ENCODE data around the gene LGR5. TPM values are rescaled to one million over a fixed set of nuclear protein-coding genes. Genes with fewer than 3 reads are reported as not detected.

LGR5 gene
- total and polyA plus RNA-seq, 2 of the 13 experiments (the other 11 are each of a cell fraction or from before 2014, with no cell fraction given): 37.0 to 121 TPM

GRCh38 chr12:71499834-71500233, 60.2 kb downstream of the LGR5 start:
- ATAC-seq: no peak
- no TSS peak for BruUV-seq (replicated peaks)
- peaks cover 6 to 18% of the 10 kb centered on the region in 2 experiments for H3K36me3 ChIP-seq (replicated peaks in 1 of 2; ENCODE audit: control insufficient read depth in 1 of 2, insufficient read depth in 2 of 2, low read length in 2 of 2)
- H3K27ac ChIP-seq (ENCODE audit: extremely low read length, insufficient read depth, low read length): no peak overlapping the region
- in situ Hi-C loops (cut with HindIII; ENCODE audit: extremely low pct_ligation_motif_present, low pct_unique_long_range_greater_than_20kb): no loop called here
- H3K4me1 ChIP-seq (ENCODE audit: insufficient read depth, low read length): no peaks in the 10 kb centered on the region
- H3K9me3 ChIP-seq (ENCODE audit: low read length): peaks cover 6% of the 10 kb centered on the region
- 98% methylated on average over 4 of the region's 4 CpGs for WGBS (ENCODE audit: low lambda C conversion rate)
- no peak overlapping the region for H3K4me2 ChIP-seq (ENCODE audit: low read depth, low read length)
- ChIA-PET CTCF (ENCODE audit: low intra/inter-chr PET ratio, low total read pairs) (no interaction called here), POLR2A (no interaction called here)
- H3K79me2 ChIP-seq (ENCODE audit: insufficient read depth, low read length): peaks cover 2% of the 10 kb centered on the region
- H3K27me3 ChIP-seq (ENCODE audit: control insufficient read depth in 1 of 2, insufficient read depth in 2 of 2, low read length in 2 of 2): no peaks in the 10 kb centered on the region
- no peak overlapping the region for H2AFZ ChIP-seq (ENCODE audit: low read length)
- DNase-seq (ENCODE audit: low spot score): no peak
- no peak for FAIRE-seq
- H4K20me1 ChIP-seq (ENCODE audit: insufficient read depth, low read length): no peaks in the 10 kb centered on the region
- H3K4me3 ChIP-seq (replicated peaks in 1 of 3; ENCODE audit: insufficient read depth in 1 of 3, low read depth in 2 of 3, low read length in 3 of 3): no peak overlapping the region
- H3K9ac ChIP-seq (ENCODE audit: insufficient read depth, low read depth, low read length): no peak overlapping the region
- TF ChIP-seq THYN1 (CRISPR knock-in tag; IDR thresholded peaks at IDR 0.05; ENCODE audit: borderline replicate concordance, low read depth) (no peak), NKX3-1 (CRISPR knock-in tag; IDR thresholded peaks at IDR 0.05) (no peak), ZNF883 (CRISPR knock-in tag; IDR thresholded peaks at IDR 0.05; ENCODE audit: not compliant biosample characterization) (no peak), ZFYVE20 (CRISPR knock-in tag; IDR thresholded peaks at IDR 0.05; ENCODE audit: borderline replicate concordance, low read depth) (no peak), ZFAT (CRISPR knock-in tag; conservative IDR thresholded peaks at IDR 0.05) (no peak), SIX4 (CRISPR knock-in tag; IDR thresholded peaks at IDR 0.05) (no peak), ETS1 (CRISPR knock-in tag; IDR thresholded peaks at IDR 0.05) (no peak), SPEN (CRISPR knock-in tag; IDR thresholded peaks at IDR 0.05; ENCODE audit: low read depth) (no peak), RAD51 (IDR thresholded peaks at IDR 0.05; ENCODE audit: borderline replicate concordance) (no peak), SIN3B (IDR thresholded peaks at IDR 0.05; ENCODE audit: low read length) (no peak), ZBTB8A (CRISPR knock-in tag; IDR thresholded peaks at IDR 0.05; ENCODE audit: borderline replicate concordance, low read depth) (no peak), PRDM15 (CRISPR knock-in tag; IDR thresholded peaks at IDR 0.05) (no peak), HDAC1 (CRISPR knock-in tag; IDR thresholded peaks at IDR 0.05) (no peak)
- TF ChIP-seq, protein P1, sequence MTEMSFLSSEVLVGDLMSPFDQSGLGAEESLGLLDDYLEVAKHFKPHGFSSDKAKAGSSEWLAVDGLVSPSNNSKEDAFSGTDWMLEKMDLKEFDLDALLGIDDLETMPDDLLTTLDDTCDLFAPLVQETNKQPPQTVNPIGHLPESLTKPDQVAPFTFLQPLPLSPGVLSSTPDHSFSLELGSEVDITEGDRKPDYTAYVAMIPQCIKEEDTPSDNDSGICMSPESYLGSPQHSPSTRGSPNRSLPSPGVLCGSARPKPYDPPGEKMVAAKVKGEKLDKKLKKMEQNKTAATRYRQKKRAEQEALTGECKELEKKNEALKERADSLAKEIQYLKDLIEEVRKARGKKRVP (CRISPR knock-in tag; IDR thresholded peaks at IDR 0.05): no peak
- intact Hi-C loops (cut with micrococcal nuclease; ENCODE audit: unreplicated experiment): no loop called here
